ENCODE results near the gene FA2H.

FA2H gene

GRCh38 chr16:74744566-74744965 lies 30.1 kb downstream of the FA2H start:
- DNase-seq (ENCODE audit: low spot score), result no peak

GRCh38 chr16:74743668-74744299 lies 30.8 kb downstream of the FA2H start:
- DNase-seq (ENCODE audit: low spot score), result peak; percentile 83

GRCh38 chr16:74743045-74743667 lies 31.5 kb downstream of the FA2H start:
- DNase-seq (ENCODE audit: low spot score), result no peak

DNA sequence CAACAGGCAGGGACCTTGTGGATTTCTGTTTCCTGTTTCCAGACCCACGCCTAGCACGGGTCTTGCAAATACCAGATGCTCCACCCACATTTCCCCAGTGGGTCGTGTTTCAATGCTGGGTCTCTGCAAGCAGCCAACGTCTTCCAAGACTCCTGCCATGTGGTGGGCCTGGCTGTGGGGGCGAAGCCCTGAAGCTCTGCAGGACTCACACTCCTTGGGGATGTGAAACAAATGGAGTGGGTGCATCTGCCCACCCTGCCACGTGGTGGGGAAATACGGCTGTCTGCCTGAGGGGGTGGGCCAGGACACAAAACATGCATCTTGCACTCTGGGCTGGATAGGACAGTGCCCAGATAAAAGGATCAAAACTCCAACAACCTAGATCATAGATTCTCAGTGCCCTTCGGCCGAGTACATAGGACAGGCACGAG lies 32.6 kb downstream of the FA2H start:
- no peak for DNase-seq (ENCODE audit: low spot score)

DNA sequence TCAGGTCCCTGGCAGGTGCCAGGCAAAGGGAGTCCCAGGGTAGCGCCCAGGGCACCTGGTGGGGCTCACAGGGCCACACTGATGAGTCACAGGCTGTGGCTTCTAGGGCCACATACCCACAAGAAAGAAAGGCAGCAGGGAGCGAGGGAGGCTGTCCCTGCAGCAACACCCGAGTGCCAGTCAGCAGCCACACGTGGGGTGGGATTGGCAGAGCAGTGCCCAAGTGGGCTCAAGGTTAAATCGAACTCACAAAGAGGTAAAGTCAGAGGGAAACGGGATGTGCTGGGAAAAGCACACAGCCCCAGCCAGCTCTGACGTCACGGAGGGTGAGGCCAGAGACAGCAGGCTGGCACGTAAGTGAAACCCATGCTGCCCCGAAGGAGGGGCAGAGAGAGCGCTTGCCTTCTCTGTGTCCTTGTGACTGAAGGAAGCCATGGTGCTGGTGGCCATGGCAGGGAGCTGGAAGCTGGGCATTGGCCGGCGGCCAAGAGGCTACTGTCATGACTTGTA lies 33.8 kb downstream of the FA2H start:
- DNase-seq (ENCODE audit: low spot score), result peak; percentile 56

DNA sequence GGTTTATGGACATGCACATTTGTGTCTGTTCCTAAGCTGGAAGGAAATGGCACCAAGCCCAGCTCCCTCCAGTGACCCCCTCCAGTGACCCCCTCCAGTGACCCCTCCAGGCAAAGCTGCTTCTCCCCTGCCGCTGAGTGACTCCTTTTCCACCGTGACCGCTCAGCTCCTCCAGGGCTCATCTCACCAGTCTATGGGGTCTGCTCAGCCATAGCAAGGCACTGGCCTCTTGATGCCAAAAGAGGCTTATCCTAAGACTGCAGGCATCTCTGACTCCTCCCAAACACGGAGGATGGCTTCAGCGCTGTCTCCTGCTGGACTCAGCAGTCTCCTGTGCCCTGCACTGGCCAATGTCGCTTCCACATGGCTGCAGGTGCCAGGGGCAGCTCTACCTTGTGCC lies 35.3 kb downstream of the FA2H start:
- DNase-seq (ENCODE audit: low spot score), result no peak

- DNase-seq (ENCODE audit: low spot score), result no peak
Measured at GRCh38 chr16:74738816-74739215, 35.8 kb downstream of the FA2H start.

GRCh38 chr16:74738113-74738541 lies 36.5 kb downstream of the FA2H start:
- DNase-seq (ENCODE audit: low spot score), result no peak

- no peak for DNase-seq (ENCODE audit: low spot score)
Measured at GRCh38 chr16:74737521-74737920, 37.1 kb downstream of the FA2H start.

DNA sequence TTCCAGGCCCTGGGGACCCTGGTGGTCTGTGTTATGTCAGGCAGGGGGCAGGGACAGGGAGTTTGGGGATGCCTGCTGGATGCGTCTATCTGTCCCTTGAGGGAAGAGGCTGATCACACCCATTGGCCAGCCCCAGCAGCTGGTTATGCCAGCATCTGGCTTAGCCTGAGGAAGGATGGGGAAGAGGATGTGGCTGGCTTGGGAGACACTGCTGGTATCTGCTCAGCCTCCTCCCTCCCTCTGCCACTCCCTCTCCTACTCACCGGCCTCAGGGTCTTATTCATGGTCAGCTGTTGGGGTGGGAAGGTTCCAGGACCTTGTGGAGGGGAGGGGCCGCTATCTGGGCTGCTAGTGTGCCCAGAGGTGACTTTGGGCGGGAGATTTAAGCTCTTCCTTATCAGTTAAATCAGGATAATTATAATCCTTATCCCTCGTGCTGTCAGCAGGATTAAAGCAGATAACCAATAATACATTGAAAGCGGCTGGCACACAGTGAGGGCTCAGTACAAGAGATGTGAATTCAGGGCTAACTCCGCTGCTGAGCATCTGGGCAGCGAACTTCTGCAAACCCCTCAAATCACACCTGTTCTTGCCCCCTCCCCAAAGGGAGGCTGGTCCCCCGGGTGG lies 38.0 kb downstream of the FA2H start:
- no peak for DNase-seq (ENCODE audit: low spot score)

GRCh38 chr16:74735554-74735953 lies 39.1 kb downstream of the FA2H start:
- no peak for DNase-seq (ENCODE audit: low spot score)

- no peak for DNase-seq (ENCODE audit: low spot score)
Measured at GRCh38 chr16:74735162-74735452, 39.5 kb downstream of the FA2H start.

- DNase-seq (ENCODE audit: low spot score), result no peak
Measured at GRCh38 chr16:74734361-74735161, 40.1 kb downstream of the FA2H start.

GRCh38 chr16:74732707-74733350 lies 41.8 kb downstream of the FA2H start:
- DNase-seq (ENCODE audit: low spot score), result no peak

DNA sequence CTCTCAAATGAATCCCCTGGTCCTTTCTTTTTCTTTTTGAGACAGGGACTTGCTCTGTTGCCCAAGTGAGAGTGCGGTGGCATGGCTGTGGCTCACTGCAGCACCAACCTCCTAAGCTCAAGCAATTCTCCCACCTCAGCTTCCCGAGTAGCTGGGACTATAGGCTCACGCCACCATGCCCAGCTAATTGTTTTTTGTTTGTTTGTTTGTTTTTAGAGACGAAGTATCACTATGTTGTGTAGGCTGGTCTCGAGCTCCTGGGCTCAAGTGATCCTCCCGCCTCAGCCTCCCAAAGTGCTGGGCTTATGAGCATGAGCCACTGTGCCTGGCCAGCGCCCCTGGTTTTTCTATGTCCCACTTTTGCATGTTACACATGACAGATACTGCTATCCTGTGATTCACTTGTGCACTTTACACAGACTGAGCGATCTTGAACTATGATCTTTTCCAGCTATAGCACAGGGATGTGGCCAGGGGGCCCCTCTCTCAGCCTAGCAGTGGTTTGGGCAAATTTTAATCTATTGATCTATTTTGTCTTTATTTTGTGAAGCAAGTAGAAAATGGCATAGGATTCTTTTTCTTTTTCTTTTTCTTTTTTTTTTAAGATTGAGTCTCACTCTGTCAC lies 42.7 kb downstream of the FA2H start:
- DNase-seq (ENCODE audit: low spot score), result no peak

DNA sequence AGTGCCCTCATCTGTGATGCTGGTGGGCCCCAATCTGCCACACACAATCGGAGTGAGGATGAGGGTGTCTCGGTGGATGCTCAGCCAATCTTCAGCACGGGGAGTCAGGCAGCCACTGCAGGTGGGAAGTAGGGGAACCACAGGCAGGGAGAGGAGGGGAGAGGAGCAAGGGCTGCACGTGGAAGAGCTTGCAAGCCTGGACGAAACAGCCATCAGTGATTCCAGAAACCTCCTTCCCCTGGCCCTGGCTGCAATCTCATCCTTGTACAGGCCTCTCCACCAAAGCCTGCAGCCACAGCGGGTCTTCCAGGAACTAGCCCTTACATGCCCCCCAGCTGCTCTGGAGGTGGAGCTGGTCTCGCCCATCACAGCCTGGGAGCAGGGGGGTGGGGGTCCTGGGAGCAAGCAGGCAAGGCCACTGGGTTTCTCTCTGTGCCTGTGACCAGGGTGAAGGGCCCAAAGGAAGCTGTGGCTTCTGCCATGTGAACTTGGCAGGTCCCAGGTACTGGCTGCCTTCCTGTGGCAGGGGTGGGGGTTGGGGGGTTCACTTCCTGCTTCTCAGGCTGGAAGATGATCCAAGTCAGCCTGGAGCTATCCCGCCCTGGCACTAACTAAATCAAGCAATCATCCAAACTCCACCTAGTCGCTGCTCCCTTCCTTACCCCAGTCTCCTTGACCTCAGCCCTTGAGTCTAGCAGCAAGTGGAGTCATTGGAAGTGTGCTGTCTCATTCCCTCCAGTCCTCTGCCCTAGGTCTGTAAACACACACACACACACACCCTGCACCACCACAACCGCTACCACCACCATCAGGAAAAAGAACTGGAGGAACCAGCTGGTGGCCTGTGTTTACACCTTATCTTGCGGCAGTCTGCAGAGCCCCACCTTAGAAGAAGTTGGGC lies 44.6 kb downstream of the FA2H start:
- no peak for DNase-seq (ENCODE audit: low spot score)

DNA sequence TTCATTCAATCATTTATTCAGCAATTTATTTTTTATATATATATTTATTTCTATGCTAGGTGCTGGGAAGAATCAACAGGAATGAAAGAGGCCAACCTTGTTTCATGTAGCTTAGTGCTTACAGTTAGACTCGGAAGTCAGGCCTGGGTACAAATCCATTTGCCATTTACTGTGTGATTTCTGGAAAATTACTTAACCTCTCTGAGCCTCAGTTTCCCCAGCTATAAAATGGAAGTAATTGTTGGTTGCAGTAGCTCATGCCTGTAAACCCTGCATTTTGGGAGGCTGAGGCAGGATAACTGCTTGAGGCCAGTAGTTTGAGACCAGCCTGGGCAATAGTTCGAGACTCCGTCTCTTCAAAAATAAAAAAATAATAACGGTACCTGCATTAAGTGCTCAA lies 46.7 kb downstream of the FA2H start:
- no peak for DNase-seq (ENCODE audit: low spot score)

DNA sequence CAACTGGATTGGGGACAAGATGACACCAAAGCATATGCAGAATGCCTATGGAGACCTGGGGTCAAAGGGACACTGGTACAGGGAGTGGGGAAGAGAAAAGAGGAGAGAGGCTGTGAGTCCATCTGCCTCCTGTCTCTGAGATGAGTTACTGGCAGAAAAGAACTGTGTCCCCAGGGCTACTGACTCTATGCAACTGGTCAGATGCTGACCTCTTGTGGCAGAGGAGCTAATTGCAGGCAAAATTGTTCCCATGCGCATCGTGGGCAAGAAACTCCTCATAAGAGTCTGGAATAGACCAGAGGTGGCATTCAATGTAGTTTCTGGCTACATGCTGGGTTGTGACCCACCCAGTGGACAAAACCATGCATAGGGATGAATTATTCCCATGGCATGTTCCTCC lies 47.9 kb downstream of the FA2H start:
- no peak for DNase-seq (ENCODE audit: low spot score)

GRCh38 chr16:74725651-74726455 lies 48.8 kb downstream of the FA2H start:
- no peak for DNase-seq (ENCODE audit: low spot score)
